Endothelial cell of umbilical vein (primary cell): Measurements from ENCODE around the gene TTBK1.

ENCODE experiments used
- CTCF ChIP-seq, 2 donors: IDR thresholded peaks; 1 replicate in 1 of 2; 2 replicates in 1 of 2; pipeline ENCODE4 v1.5.1; 2011; ENCODE audit warnings: low read length in 2 of 2, mild to moderate bottlenecking in 2 of 2, moderate library complexity in 2 of 2, control low read depth in 1 of 2, inconsistent platforms in 1 of 2, low read depth in 1 of 2; ENCODE audit not compliant: insufficient read depth in 1 of 2; ENCODE audit errors: extremely low read depth in 1 of 2
- EZH2 ChIP-seq: IDR thresholded peaks from 2 replicates; pipeline ENCODE4 v1.6.1; 2012; ENCODE audit warnings: borderline replicate concordance, low read depth, mild to moderate bottlenecking, moderate library complexity, low read length, inconsistent platforms; ENCODE audit not compliant: severe bottlenecking
- FOS ChIP-seq: IDR thresholded peaks from 2 replicates; pipeline ENCODE4 v1.6.1; 2011; ENCODE audit warnings: mild to moderate bottlenecking, low read length, moderate library complexity, borderline replicate concordance; ENCODE audit not compliant: insufficient read depth
- GATA2 ChIP-seq: IDR thresholded peaks from 2 replicates; pipeline ENCODE4 v1.7.0; 2011; ENCODE audit warnings: low read depth, mild to moderate bottlenecking, moderate library complexity, mixed read lengths, low read length; ENCODE audit not compliant: insufficient read length, insufficient read depth
- JUN ChIP-seq: IDR thresholded peaks from 2 replicates; pipeline ENCODE4 v1.6.1; 2011; ENCODE audit warnings: borderline replicate concordance, low read depth; ENCODE audit not compliant: insufficient read length, insufficient read depth
- MAX ChIP-seq: IDR thresholded peaks from 2 replicates; pipeline ENCODE4 v1.6.1; 2011; ENCODE audit not compliant: insufficient read depth, insufficient read length
- MYC ChIP-seq: IDR thresholded peaks from one replicate; pipeline ENCODE4 v1.6.1; 2011; ENCODE audit warnings: mild to moderate bottlenecking, low read depth, low read length
- POLR2A ChIP-seq: IDR thresholded peaks from 2 replicates; pipeline ENCODE4 v1.6.1; 2012; ENCODE audit warnings: low read depth, mild to moderate bottlenecking, control low read depth, low read length
- POLR2AphosphoS5 ChIP-seq: IDR thresholded peaks from 2 replicates; pipeline ENCODE4 v1.6.1; 2012; ENCODE audit warnings: low read depth, mild to moderate bottlenecking, control low read depth, low read length, moderate library complexity; ENCODE audit not compliant: insufficient read depth

- TF ChIP-seq POLR2A = no peak
- no peak for TF ChIP-seq POLR2AphosphoS5
- no peak for TF ChIP-seq MYC
- TF ChIP-seq EZH2 = no peak
- TF ChIP-seq CTCF (IDR thresholded peaks at IDR 0.05; ENCODE audit: extremely low read depth in 1 of 2, insufficient read depth in 1 of 2, low read depth in 1 of 2, low read length in 2 of 2) = no peak
- no peak for TF ChIP-seq JUN
- TF ChIP-seq MAX = no peak
- no peak for TF ChIP-seq GATA2
- no peak for TF ChIP-seq FOS
Measured at GRCh38 chr6:43200541-43200940, 42.7 kb upstream of the TTBK1 start.
